Lung (tissue), 12 donors: ENCODE measurements around the gene RBM4. TPM values are rescaled to one million over a fixed set of nuclear protein-coding genes. Genes with fewer than 3 reads are reported as not detected.

ENCODE experiments used
- ATAC-seq: fragments of 200-7000 bp; cut with Tn5 transposase; one replicate; pipeline ENCODE4 v1.9.1; 2020; ENCODE audit warnings: moderate number of reproducible peaks; ENCODE audit not compliant: insufficient read depth, low FRiP score
- DNase-seq, 3 donors: peaks; one replicate each; pipeline ENCODE4 v3.0.0-alpha.2; 2013 to 2017
- H3K27ac ChIP-seq, 2 donors: one replicate each; pipeline ENCODE4 v1.5.1; 2013; ENCODE audit warnings: mild to moderate bottlenecking in 2 of 2, moderate library complexity in 2 of 2, control low read depth in 1 of 2, inconsistent platforms in 1 of 2, low read depth in 1 of 2, low read length in 1 of 2
- H3K27me3 ChIP-seq, 3 donors: one replicate each; pipeline ENCODE4 v1.5.1; 2013; ENCODE audit warnings: low read length in 2 of 3; ENCODE audit not compliant: control insufficient read depth in 3 of 3, insufficient read depth in 3 of 3
- H3K36me3 ChIP-seq, 4 donors: one replicate each; pipeline ENCODE4 v1.5.1; 2013; ENCODE audit warnings: low read length in 4 of 4, mild to moderate bottlenecking in 1 of 4, moderate library complexity in 1 of 4; ENCODE audit not compliant: control insufficient read depth in 4 of 4, insufficient read depth in 4 of 4
- H3K4me1 ChIP-seq, 5 donors: one replicate each; pipeline ENCODE4 v1.5.1; 2013; ENCODE audit warnings: low read length in 5 of 5, mild to moderate bottlenecking in 2 of 5, moderate library complexity in 1 of 5; ENCODE audit not compliant: control insufficient read depth in 5 of 5, insufficient read depth in 5 of 5
- H3K4me3 ChIP-seq: one replicate; pipeline ENCODE4 v1.5.1; 2013; ENCODE audit warnings: mild to moderate bottlenecking, control low read depth, moderate library complexity
- H3K9ac ChIP-seq, 2 donors: one replicate each; pipeline ENCODE4 v1.5.1; 2013; ENCODE audit warnings: low read length in 2 of 2, control low read depth in 1 of 2; ENCODE audit not compliant: insufficient read depth in 1 of 2
- H3K9me3 ChIP-seq, 4 donors: one replicate each; pipeline ENCODE4 v1.5.1; 2013; ENCODE audit warnings: low read length in 3 of 4, mild to moderate bottlenecking in 1 of 4, moderate library complexity in 1 of 4; ENCODE audit not compliant: control insufficient read depth in 4 of 4, insufficient read depth in 3 of 4
- CTCF ChIP-seq: IDR thresholded peaks from 2 replicates; pipeline ENCODE4 v1.5.1; 2012; ENCODE audit warnings: mild to moderate bottlenecking; ENCODE audit errors: control extremely low read depth, extremely low read depth
- WGBS, 2 donors: extraction: QIAGEN DNeasy Blood & Tissue Kit; methylation state at CpG; one replicate each; pipeline ENCODE4 v1.1.7; 2013; 5-methylcytosine and 5-hydroxymethylcytosine counted together
- polyA plus RNA-seq, 2 donors: library from polyadenylated mRNA; stranded (reverse); fragments of 200-250 nt; gene quantifications; one replicate each; pipeline ENCODE4 v1.2.1, GENCODE V29; 2013
- total RNA-seq, 2 donors: library from RNA; depleted of rRNA in 1 of 2; stranded (reverse); fragments of >200 nt in 1 of 2; gene quantifications; one replicate each; pipeline ENCODE4 v1.2.1, GENCODE V29; 2014 to 2021
- donor health status: control.
- donor health status: control.
- donor health status: Bipolar disorder and iron deficiency.
- donor health status: healthy.
- donor health status: DM: yes; HTN: yes; CAD: no.

RBM4 gene
- total and polyA plus RNA-seq, 4 donors: 77.2 to 153 (median 101) TPM

- Histone ChIP-seq H3K4me3 (no peak overlapping the region), H3K9ac (no peak overlapping the region), H3K9me3 (no peaks in the 10 kb centered on the region), H3K27me3 (no peaks in the 10 kb centered on the region), H3K4me1 (peaks cover 0 to 3% (median 0%) of the 10 kb centered on the region in 5 donors), H3K27ac (no peak overlapping the region), H3K36me3 (peaks cover 14 to 42% (median 32%) of the 10 kb centered on the region in 4 donors)
- WGBS, 2 donors: 93 to 94% methylated on average over 6 of the region's 6 CpGs
- DNase-seq (no peak), ATAC-seq (no peak)
- TF ChIP-seq CTCF: no peak
These were observed 6.6 kb upstream of the RBM4 start for GRCh38 chr11:66631883-66632282.

- ATAC-seq (no peak), DNase-seq (no peak)
- Histone ChIP-seq H3K4me1 (peaks cover 0 to 8% (median 4%) of the 10 kb centered on the region in 5 donors), H3K27me3 (no peaks in the 10 kb centered on the region), H3K27ac (no peak overlapping the region), H3K36me3 (peaks cover 5 to 33% (median 22%) of the 10 kb centered on the region in 4 donors), H3K9me3 (no peaks in the 10 kb centered on the region), H3K9ac (no peak overlapping the region), H3K4me3 (no peak overlapping the region)
- TF ChIP-seq CTCF: no peak
- WGBS, 2 donors: 82 to 95% methylated on average over 2 of the region's 2 CpGs
These were observed 5.6 kb upstream of the RBM4 start for GRCh38 chr11:66632952-66633351.

DNA sequence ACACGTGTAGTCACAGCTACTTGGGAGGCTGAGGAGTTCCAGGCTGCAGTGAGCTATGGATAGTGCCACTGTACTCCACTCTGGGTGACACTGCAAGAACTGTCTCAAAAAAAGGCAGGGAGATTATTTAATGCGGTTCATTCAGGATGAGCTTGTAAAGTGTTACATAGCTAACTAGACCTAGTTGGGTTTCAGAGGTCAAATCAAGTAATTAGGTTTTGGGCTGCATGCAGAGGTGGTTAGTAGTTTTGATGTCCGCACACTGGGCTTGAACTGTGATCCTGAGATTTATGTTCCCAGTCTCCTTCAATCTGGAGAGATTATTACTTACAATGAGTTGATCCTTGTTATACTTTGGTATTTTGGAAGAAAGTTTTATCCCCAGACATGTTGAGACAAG lies 2.1 kb upstream of the RBM4 start:
- ATAC-seq: no peak
- no peak for DNase-seq
- Histone ChIP-seq H3K36me3 (peaks cover 5 to 34% (median 14%) of the 10 kb centered on the region in 4 donors), H3K27me3 (no peaks in the 10 kb centered on the region), H3K27ac (no peak overlapping the region), H3K4me1 (peaks cover 6 to 28% (median 15%) of the 10 kb centered on the region in 5 donors), H3K4me3 (no peak overlapping the region), H3K9me3 (no peaks in the 10 kb centered on the region), H3K9ac (no peak overlapping the region)
- TF ChIP-seq CTCF: no peak
- WGBS, 2 donors: 86 to 89% methylated on average over 3 of the region's 3 CpGs
